Aorta (tissue), 5 donors: ENCODE measurements around the gene MED27. TPM values are rescaled to one million over a fixed set of nuclear protein-coding genes. Genes with fewer than 3 reads are reported as not detected.

ENCODE experiments used
- ATAC-seq: fragments of 200-7000 bp; cut with Tn5 transposase; one replicate; pipeline ENCODE4 v1.9.1; 2022; ENCODE audit warnings: moderate library complexity; ENCODE audit not compliant: low FRiP score
- DNase-seq, 2 donors: peaks; one replicate each; pipeline ENCODE4 v3.0.0-alpha.2; 2020
- H3K27ac ChIP-seq, 2 donors: one replicate each; pipeline ENCODE4 v1.5.1; 2013; ENCODE audit warnings: low read length in 2 of 2, mild to moderate bottlenecking in 2 of 2, moderate library complexity in 2 of 2, control low read depth in 1 of 2, inconsistent platforms in 1 of 2, low read depth in 1 of 2
- H3K27me3 ChIP-seq, 2 donors: one replicate each; pipeline ENCODE4 v1.6.1; 2013; ENCODE audit warnings: control low read depth in 1 of 2, low read length in 1 of 2, mild to moderate bottlenecking in 1 of 2, moderate library complexity in 1 of 2; ENCODE audit not compliant: insufficient read depth in 2 of 2, control insufficient read depth in 1 of 2
- H3K36me3 ChIP-seq, 2 donors: one replicate each; pipeline ENCODE4 v1.6.1; 2013; ENCODE audit warnings: control low read depth in 1 of 2, low read length in 1 of 2, mild to moderate bottlenecking in 1 of 2; ENCODE audit not compliant: insufficient read depth in 2 of 2, control insufficient read depth in 1 of 2
- H3K4me1 ChIP-seq, 2 donors: one replicate each; pipeline ENCODE4 v1.6.1; 2013; ENCODE audit warnings: low read length in 2 of 2, control low read depth in 1 of 2, mild to moderate bottlenecking in 1 of 2, moderate library complexity in 1 of 2; ENCODE audit not compliant: insufficient read depth in 2 of 2, control insufficient read depth in 1 of 2
- H3K4me3 ChIP-seq, 2 donors: one replicate each; pipeline ENCODE4 v1.5.1; 2013; ENCODE audit warnings: low read length in 2 of 2, control low read depth in 1 of 2, mild to moderate bottlenecking in 1 of 2
- H3K9me3 ChIP-seq: one replicate; pipeline ENCODE4 v1.6.1; 2013; ENCODE audit warnings: mild to moderate bottlenecking, low read length; ENCODE audit not compliant: control insufficient read depth
- WGBS, 2 donors: extraction: QIAGEN DNeasy Blood & Tissue Kit; methylation state at CpG; one replicate each; pipeline ENCODE4 v1.1.7; 2013; 5-methylcytosine and 5-hydroxymethylcytosine counted together
- intact Hi-C, 2 donors: fragments of 100-400 bp; cut with DNase I; formaldehyde crosslinking; loops; one replicate each; pipeline versions ENCODE4 v1.14.2 to v1.15.0; 2022
- polyA plus RNA-seq, 2 donors: library from polyadenylated mRNA; stranded (reverse); fragments of 200-250 nt; gene quantifications; one replicate each; pipeline ENCODE4 v1.2.3, GENCODE V29; 2013
- total RNA-seq, 2 donors: library from RNA; stranded (reverse); fragmentation: NEBNext Ultra II Directional; extraction: Animal tissue kit (Norgen Biotek cat#: 25700); gene quantifications; one replicate each; pipeline ENCODE4 v1.2.1, GENCODE V29; 2021
- donor health status: healthy with polysubstance abuse.
- donor health status: Bipolar disorder and iron deficiency.
- donor health status: DM: no; HTN: no; CAD: no.
- donor health status: DM: no; HTN: no; CAD: no.
- donor health status: DM: yes; HTN: yes; CAD: no.

MED27 gene
- total and polyA plus RNA-seq, 4 donors = 15.5 to 25.1 (median 20.9) TPM

DNA sequence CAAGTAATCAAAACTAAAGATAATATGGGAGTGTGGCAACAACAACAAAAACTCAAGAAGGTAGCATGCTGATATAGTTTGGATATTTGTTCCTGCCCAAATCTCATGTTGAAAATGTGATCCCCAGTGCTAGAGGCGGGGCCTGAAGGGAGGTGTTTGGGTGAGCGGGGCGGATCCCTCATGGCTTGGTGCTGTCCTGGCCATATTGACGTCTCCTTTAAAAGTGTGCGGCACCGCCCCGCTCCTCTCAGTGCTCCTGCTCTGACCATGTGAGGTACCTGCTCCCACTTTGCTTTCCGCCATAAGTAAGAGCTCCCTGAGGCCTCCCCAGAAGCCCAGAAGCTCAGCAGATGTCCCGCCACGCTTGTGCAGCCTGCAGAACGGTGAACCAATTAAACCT is 25.6 kb downstream of the MED27 start:
- ATAC-seq (no peak), DNase-seq (no peak)
- Histone ChIP-seq H3K27me3 (no peaks in the 10 kb centered on the region), H3K4me3 (no peak overlapping the region), H3K4me1 (peaks cover 0 to 4% of the 10 kb centered on the region in 2 donors), H3K36me3 (no peaks in the 10 kb centered on the region), H3K9me3 (no peaks in the 10 kb centered on the region), H3K27ac (no peak overlapping the region)
- intact Hi-C loops = no loop called here
- WGBS, 2 donors = 93 to 95% methylated on average over 11 of the region's 11 CpGs

DNA sequence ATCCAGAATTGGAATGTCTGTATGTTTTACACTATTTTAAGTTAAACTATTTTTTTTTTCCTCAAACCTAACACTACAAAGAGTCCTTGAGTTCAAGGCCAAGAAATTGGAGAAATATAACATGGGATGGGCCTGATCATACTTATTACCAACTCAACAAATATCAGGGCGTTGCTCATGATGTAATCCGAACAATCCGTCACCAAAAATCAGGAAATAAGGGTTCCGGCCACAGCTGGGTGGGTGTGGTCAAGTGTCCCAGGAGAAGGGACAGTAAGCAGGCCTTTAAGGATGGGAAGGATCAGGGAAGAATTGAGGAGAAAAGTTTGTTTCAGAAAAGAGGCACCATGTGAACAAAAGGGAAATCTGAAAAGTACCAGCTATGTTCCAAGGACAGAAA is 29.8 kb downstream of the MED27 start:
- no peaks in the 10 kb centered on the region for H3K36me3 ChIP-seq
- 64 to 68% methylated on average over 4 of the region's 4 CpGs for WGBS, 2 donors
- ATAC-seq (no peak), DNase-seq (no peak)
- H3K27ac ChIP-seq = no peak overlapping the region
- H3K4me1 ChIP-seq = peaks cover 0 to 2% of the 10 kb centered on the region in 2 donors
- intact Hi-C loops = no loop called here
- H3K4me3 ChIP-seq = no peak overlapping the region
- H3K9me3 ChIP-seq = no peaks in the 10 kb centered on the region
- H3K27me3 ChIP-seq = no peaks in the 10 kb centered on the region

DNA sequence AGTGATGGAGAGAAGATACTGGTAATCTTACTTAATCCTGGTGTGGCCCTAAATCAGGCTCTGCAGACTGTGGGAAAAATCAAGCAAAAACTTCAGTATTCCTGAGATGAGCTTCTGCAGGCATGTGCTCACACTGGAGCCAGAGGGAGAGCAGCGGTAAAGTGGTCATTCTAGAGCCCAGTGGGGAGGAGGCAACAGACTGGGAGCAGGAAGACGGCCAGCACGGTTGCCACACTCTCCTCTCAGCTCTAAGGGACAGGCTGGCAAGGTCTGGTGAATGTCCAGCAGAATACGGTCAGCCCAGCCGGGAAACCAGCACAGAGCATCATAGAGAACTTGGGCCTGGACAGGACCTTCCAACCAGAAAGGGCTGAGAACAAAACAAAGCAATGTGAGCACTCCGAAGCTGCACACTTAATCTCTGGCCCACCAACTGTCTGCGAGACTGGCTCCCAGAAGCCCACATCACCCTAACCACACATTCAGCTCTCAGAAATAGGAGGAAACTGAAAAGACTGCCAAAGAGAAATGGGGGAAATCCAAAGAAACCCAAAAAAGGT is 30.3 kb downstream of the MED27 start:
- intact Hi-C loops = no loop called here
- H3K27me3 ChIP-seq = no peaks in the 10 kb centered on the region
- H3K9me3 ChIP-seq = no peaks in the 10 kb centered on the region
- H3K4me3 ChIP-seq = no peak overlapping the region
- H3K36me3 ChIP-seq = no peaks in the 10 kb centered on the region
- ATAC-seq (no peak), DNase-seq (peak in 1 of 2 donors; percentile 69)
- H3K4me1 ChIP-seq = peaks cover 0 to 2% of the 10 kb centered on the region in 2 donors
- WGBS, 2 donors = 16 to 21% methylated on average over 7 of the region's 7 CpGs
- no peak overlapping the region for H3K27ac ChIP-seq

DNA sequence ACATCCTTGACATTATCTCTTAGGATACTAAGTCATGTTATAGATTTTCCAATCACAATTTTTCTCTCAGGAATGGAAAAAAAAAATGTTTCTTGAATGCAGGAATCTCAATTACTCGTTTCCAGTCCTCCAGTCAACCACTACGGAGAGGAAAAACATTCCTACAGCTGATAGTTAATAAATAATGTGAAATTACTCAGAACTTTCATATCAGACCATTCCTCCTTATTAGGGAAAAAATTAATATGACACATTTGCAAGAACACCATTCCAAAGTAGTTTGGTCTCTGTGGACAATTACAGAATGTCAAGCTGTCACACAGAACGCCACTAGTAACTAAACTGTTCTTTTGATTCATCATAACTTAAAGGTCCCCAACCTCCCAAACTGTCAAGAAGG is 31.5 kb downstream of the MED27 start:
- no peaks in the 10 kb centered on the region for H3K27me3 ChIP-seq
- 74 to 81% methylated on average over 3 of the region's 3 CpGs for WGBS, 2 donors
- ATAC-seq = no peak
- DNase-seq = no peak
- peaks cover 0 to 2% of the 10 kb centered on the region in 2 donors for H3K4me1 ChIP-seq
- H3K4me3 ChIP-seq = no peak overlapping the region
- no peak overlapping the region for H3K27ac ChIP-seq
- intact Hi-C loops = no loop called here
- H3K36me3 ChIP-seq = no peaks in the 10 kb centered on the region
- H3K9me3 ChIP-seq = no peaks in the 10 kb centered on the region

DNA sequence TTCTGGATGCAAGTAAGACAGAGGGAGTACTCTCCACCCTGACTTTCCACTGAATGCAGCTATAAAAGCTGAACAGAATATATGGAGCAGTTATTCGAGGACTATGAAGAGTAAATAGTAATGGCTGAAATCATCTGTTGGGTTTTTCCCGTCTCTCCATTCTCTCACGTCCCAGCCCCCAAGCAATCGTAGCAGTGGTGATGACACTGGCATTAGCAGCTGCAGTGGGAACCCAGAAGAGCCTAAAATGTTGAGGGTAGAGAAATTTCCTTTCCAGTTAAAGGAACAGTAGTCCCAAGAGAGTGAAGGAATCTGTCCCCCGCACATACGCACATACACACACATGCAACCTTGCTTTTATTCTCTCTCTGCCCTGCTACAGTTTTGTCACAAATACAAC is 33.2 kb downstream of the MED27 start:
- no peak for ATAC-seq
- intact Hi-C loops = no loop called here
- WGBS, 2 donors = 40 to 54% methylated on average over 6 of the region's 6 CpGs

DNA sequence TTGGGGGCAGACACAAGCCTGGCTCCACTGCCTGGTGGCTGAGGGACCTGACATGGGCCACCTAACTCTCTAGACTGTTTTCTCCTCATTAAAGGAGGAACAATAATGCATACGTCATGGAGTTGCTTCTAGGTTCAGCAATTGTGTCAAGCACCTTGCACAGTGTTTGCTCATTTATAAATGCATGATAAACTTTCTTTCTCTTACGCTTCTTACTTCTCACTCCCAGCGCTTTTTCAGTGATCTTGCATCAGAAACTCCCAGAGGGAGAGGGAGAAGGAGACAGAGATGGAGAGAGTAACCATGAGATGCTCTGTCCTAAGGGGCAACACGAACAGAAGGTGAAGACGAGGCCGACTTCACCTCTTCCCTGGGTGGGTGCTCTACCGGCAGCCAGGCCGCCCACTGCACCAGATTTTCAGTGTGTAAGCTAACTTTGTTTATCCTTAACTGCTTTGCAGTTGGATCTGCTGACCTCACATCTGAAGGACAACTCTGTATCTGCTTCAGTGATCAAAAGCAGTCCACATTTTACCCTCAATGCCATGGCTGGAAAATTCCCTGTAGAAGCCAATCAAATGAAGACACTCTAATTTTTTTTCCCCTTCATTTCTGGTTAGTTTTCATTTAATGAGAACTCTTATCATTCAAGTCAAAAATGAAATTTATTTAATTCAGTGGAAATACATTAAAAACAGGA is 35.3 kb downstream of the MED27 start:
- intact Hi-C loops = no loop called here
- WGBS, 2 donors = 93 to 94% methylated on average over 8 of the region's 8 CpGs
- no peak overlapping the region for H3K4me3 ChIP-seq
- no peak overlapping the region for H3K27ac ChIP-seq
- H3K4me1 ChIP-seq = no peaks in the 10 kb centered on the region
- no peaks in the 10 kb centered on the region for H3K36me3 ChIP-seq
- no peaks in the 10 kb centered on the region for H3K27me3 ChIP-seq
- DNase-seq (no peak), ATAC-seq (no peak)
- no peaks in the 10 kb centered on the region for H3K9me3 ChIP-seq

More for the DNA sequence above, 33.2 kb downstream of the MED27 start:
- peaks cover 0 to 2% of the 10 kb centered on the region in 2 donors for H3K4me1 ChIP-seq
- DNase-seq = no peak
- no peak overlapping the region for H3K27ac ChIP-seq
- H3K36me3 ChIP-seq = no peaks in the 10 kb centered on the region
- no peak overlapping the region for H3K4me3 ChIP-seq
- no peaks in the 10 kb centered on the region for H3K9me3 ChIP-seq
- no peaks in the 10 kb centered on the region for H3K27me3 ChIP-seq

DNA sequence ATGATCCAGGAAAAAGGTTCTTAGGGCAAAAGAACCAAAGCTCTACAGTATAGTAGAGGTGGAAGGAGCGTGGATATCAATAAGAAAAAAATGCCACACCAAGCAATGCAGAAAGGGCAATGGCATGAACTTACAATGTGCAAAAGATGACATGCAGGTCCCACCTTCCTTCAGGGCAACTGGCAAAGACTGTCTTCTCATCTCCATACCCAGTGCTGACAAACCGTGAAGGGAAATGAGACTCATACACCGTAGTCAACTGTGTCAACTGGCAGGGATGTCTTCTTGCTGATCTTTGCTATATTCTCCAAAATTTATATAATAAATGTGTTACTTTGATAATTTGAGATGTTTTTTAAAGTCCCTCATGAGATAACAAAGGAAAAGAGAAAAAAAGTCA is 36.0 kb downstream of the MED27 start:
- H3K4me3 ChIP-seq = no peak overlapping the region
- H3K27ac ChIP-seq = no peak overlapping the region
- H3K9me3 ChIP-seq = no peaks in the 10 kb centered on the region
- intact Hi-C loops = no loop called here
- no peaks in the 10 kb centered on the region for H3K27me3 ChIP-seq
- DNase-seq (no peak), ATAC-seq (no peak)
- H3K4me1 ChIP-seq = no peaks in the 10 kb centered on the region
- H3K36me3 ChIP-seq = no peaks in the 10 kb centered on the region
- 95 to 98% methylated on average over 3 of the region's 3 CpGs for WGBS, 2 donors

DNA sequence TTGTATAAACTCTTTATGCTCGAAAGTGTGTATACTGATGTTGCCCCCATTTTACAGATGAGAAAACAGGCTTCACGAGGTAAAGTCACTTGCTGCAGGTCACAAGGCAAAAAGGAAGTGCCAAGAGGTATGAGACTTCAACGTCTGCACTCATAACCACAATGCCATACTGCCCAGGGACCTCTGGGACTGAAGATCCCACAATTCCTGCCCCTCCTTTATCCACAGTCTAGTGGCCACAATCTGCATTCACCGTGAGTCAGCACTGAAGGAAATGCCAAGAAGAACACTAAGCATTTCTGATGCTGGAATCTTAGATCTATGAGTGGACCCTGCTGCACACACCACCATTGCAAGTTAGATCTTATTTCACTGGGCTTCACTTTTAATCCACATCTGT is 37.3 kb downstream of the MED27 start:
- ATAC-seq (no peak), DNase-seq (no peak)
- Histone ChIP-seq H3K9me3 (no peaks in the 10 kb centered on the region), H3K27me3 (no peaks in the 10 kb centered on the region), H3K4me3 (no peak overlapping the region), H3K4me1 (no peaks in the 10 kb centered on the region), H3K27ac (no peak overlapping the region), H3K36me3 (no peaks in the 10 kb centered on the region)
- 56 to 60% methylated on average over 4 of the region's 4 CpGs for WGBS, 2 donors
- intact Hi-C loops = no loop called here

DNA sequence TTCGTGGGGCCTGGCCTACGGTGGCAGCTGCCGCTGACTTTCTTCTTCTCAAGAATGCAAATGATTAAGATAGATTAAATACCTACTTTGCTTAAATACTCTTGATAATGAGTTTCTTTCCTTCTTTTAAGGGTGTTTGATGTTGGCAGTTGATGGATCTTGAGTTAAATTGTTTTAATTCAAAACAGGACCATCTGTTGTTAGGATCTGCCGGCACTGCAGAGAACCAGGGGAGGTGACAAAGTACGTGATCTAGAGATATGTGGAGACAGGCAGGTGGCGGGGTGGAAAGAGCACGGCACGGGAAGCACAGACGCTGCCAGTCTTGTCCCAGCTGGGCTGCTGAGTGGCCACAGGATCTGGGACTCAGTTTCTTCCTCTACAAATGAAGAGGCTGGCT is 37.9 kb downstream of the MED27 start:
- no peaks in the 10 kb centered on the region for H3K9me3 ChIP-seq
- no peak overlapping the region for H3K27ac ChIP-seq
- H3K27me3 ChIP-seq = no peaks in the 10 kb centered on the region
- no peaks in the 10 kb centered on the region for H3K4me1 ChIP-seq
- ATAC-seq = no peak
- no peak overlapping the region for H3K4me3 ChIP-seq
- 91 to 92% methylated on average over 9 of the region's 9 CpGs for WGBS, 2 donors
- no peaks in the 10 kb centered on the region for H3K36me3 ChIP-seq
- intact Hi-C loops = no loop called here
- no peak for DNase-seq
